Keratinocyte (primary cell): Measurements from ENCODE around the gene DNPH1. TPM values are rescaled to one million over a fixed set of nuclear protein-coding genes. Genes with fewer than 3 reads are reported as not detected.

Source experiments
- DNase-seq: peaks from one replicate; pipeline ENCODE4 v3.0.0-alpha.2; 2011; ENCODE audit warnings: low read depth, missing footprints, low spot score
- FAIRE-seq: peaks from 2 replicates; lab custom pipeline; 2011; peaks lifted over from hg19 to GRCh38; lab: Jason Lieb, UNC
- H2AFZ ChIP-seq: 2 replicates; pipeline ENCODE4 v1.6.0; 2012; ENCODE audit warnings: low read length, control low read depth, inconsistent platforms; ENCODE audit not compliant: control insufficient read depth
- H3K27ac ChIP-seq: 2 replicates; pipeline ENCODE4 v1.5.1; 2011; ENCODE audit warnings: low read length; ENCODE audit not compliant: control insufficient read depth, insufficient read depth
- H3K27me3 ChIP-seq: 3 replicates; pipeline ENCODE4 v1.6.0; 2011; ENCODE audit warnings: low read length; ENCODE audit not compliant: control insufficient read depth, insufficient read depth; ENCODE audit errors: extremely low read depth
- H3K36me3 ChIP-seq, 2 experiments: 2 replicates in 1 of 2; 3 replicates in 1 of 2; pipeline ENCODE4 v1.5.1; 2011; ENCODE audit warnings: low read length in 2 of 2, mild to moderate bottlenecking in 1 of 2; ENCODE audit not compliant: control insufficient read depth in 2 of 2, insufficient read depth in 2 of 2; ENCODE audit errors: extremely low read depth in 1 of 2
- H3K4me1 ChIP-seq: 3 replicates; pipeline ENCODE4 v1.5.1; 2011; ENCODE audit warnings: low read length; ENCODE audit not compliant: control insufficient read depth, insufficient read depth; ENCODE audit errors: extremely low read depth
- H3K4me2 ChIP-seq: 3 replicates; pipeline ENCODE4 v1.6.0; 2011; ENCODE audit warnings: low read depth, low read length; ENCODE audit not compliant: control insufficient read depth, insufficient read depth; ENCODE audit errors: extremely low read depth
- H3K4me3 ChIP-seq, 3 experiments: fragments of 200-600 bp in 1 of 3; sonication (generic) in 1 of 3; 2 replicates in 2 of 3; 3 replicates in 1 of 3; pipeline ENCODE4 v1.5.1; 2011 to 2016; ENCODE audit warnings: low read length in 3 of 3, mild to moderate bottlenecking in 3 of 3, control low read depth in 2 of 3, inconsistent platforms in 1 of 3, low read depth in 1 of 3, mixed read lengths in 1 of 3, mixed run types in 1 of 3, moderate library complexity in 1 of 3; ENCODE audit not compliant: control insufficient read depth in 2 of 3, insufficient read depth in 2 of 3; ENCODE audit errors: extremely low read depth in 1 of 3
- H3K79me2 ChIP-seq: 2 replicates; pipeline ENCODE4 v1.6.0; 2012; ENCODE audit warnings: low read length; ENCODE audit not compliant: control insufficient read depth, insufficient read depth
- H3K9ac ChIP-seq: 3 replicates; pipeline ENCODE4 v1.6.0; 2011; ENCODE audit warnings: low read length; ENCODE audit not compliant: control insufficient read depth, insufficient read depth; ENCODE audit errors: extremely low read depth
- H3K9me1 ChIP-seq: 3 replicates; pipeline ENCODE4 v1.6.0; 2011; ENCODE audit warnings: low read length; ENCODE audit not compliant: control insufficient read depth, insufficient read depth; ENCODE audit errors: extremely low read depth
- H3K9me3 ChIP-seq: 2 replicates; pipeline ENCODE4 v1.5.1; 2012; ENCODE audit warnings: low read depth, low read length; ENCODE audit not compliant: control insufficient read depth
- H4K20me1 ChIP-seq: 3 replicates; pipeline ENCODE4 v1.6.0; 2011; ENCODE audit warnings: low read length; ENCODE audit not compliant: control insufficient read depth, insufficient read depth; ENCODE audit errors: extremely low read depth
- EZH2 ChIP-seq: IDR thresholded peaks from one replicate; pipeline ENCODE4 v1.6.1; 2012; ENCODE audit warnings: inconsistent platforms, mild to moderate bottlenecking, low read length, moderate library complexity
- dilution Hi-C: fragments of 300-500 bp; cut with MboI; formaldehyde crosslinking; loops from one replicate; pipeline ENCODE4 v1.7.0; 2020; ENCODE audit warnings: low sequenced_read_pairs; ENCODE audit not compliant: extremely low pct_ligation_motif_present
- polyA plus RNA-seq, 5 experiments: library from polyadenylated mRNA; depleted of rRNA in 3 of 5; stranded (reverse) in 3 of 5; stranded (forward) in 1 of 5; unstranded in 1 of 5; fragments of >200 nt; gene quantifications; 1 replicate in 1 of 5; 2 replicates in 3 of 5; 3 replicates in 1 of 5; pipeline versions ENCODE4 v1.2.1 to v1.2.3, GENCODE V29; 2011 to 2012; ENCODE audit warnings: missing spikeins in 2 of 5, low read depth in 1 of 5, low replicate concordance in 1 of 5
- TF ChIP-seq, protein P1 (sequence below), 3 experiments: IDR thresholded peaks in 1 of 3; conservative IDR thresholded peaks in 1 of 3; optimal IDR thresholded peaks in 1 of 3; 2 replicates in 2 of 3; 3 replicates in 1 of 3; pipeline versions ENCODE3 to v1.5.1; 2011; ENCODE audit warnings: low read length in 3 of 3, mild to moderate bottlenecking in 3 of 3, moderate library complexity in 2 of 3, control low read depth in 1 of 3, inconsistent platforms in 1 of 3; ENCODE audit not compliant: insufficient read depth in 2 of 3; ENCODE audit errors: extremely low read depth in 1 of 3

DNPH1 gene
- polyA plus RNA-seq, 1 donor (not counting 4 experiments of a cell fraction or from before 2014, with no cell fraction given), result 73.9 TPM

DNA sequence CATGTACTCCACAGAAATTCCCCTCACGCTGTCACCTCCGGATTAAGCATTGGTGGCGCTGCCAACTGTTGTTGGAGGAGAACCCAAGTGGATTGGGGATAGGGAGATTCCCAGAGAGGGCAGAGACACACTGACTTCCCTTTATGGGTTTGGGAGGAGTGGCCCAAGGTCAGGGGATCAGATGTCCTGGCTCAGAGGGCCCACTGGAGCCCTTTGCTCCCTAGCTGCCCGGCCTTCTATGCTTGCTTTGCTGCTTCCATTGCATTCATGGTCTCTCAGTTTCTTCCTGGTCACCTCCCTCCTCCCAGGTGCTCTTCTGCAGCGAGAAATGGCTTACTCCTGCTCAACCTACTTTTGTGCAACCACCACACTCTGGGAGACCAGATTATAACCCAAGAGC is 32.9 kb downstream of the DNPH1 start:
- no peak overlapping the region for H3K9ac ChIP-seq
- no peak overlapping the region for H3K4me2 ChIP-seq
- H3K9me3 ChIP-seq, result no peaks in the 10 kb centered on the region
- H3K79me2 ChIP-seq, result no peaks in the 10 kb centered on the region
- peaks cover 30 to 32% of the 10 kb centered on the region in 2 experiments for H3K36me3 ChIP-seq
- no peak overlapping the region for H2AFZ ChIP-seq
- no peak for TF ChIP-seq EZH2
- TF ChIP-seq, protein P1, sequence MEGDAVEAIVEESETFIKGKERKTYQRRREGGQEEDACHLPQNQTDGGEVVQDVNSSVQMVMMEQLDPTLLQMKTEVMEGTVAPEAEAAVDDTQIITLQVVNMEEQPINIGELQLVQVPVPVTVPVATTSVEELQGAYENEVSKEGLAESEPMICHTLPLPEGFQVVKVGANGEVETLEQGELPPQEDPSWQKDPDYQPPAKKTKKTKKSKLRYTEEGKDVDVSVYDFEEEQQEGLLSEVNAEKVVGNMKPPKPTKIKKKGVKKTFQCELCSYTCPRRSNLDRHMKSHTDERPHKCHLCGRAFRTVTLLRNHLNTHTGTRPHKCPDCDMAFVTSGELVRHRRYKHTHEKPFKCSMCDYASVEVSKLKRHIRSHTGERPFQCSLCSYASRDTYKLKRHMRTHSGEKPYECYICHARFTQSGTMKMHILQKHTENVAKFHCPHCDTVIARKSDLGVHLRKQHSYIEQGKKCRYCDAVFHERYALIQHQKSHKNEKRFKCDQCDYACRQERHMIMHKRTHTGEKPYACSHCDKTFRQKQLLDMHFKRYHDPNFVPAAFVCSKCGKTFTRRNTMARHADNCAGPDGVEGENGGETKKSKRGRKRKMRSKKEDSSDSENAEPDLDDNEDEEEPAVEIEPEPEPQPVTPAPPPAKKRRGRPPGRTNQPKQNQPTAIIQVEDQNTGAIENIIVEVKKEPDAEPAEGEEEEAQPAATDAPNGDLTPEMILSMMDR (optimal IDR thresholded peaks at IDR 0.05 in 1 of 3, IDR thresholded peaks at IDR 0.05 in 1 of 3, conservative IDR thresholded peaks at IDR 0.05 in 1 of 3; ENCODE audit: extremely low read depth in 1 of 3, insufficient read depth in 2 of 3, low read length in 3 of 3), result no peak
- no peaks in the 10 kb centered on the region for H3K27me3 ChIP-seq
- no peak overlapping the region for H3K27ac ChIP-seq
- no peak for DNase-seq
- H3K4me1 ChIP-seq, result peaks cover 7% of the 10 kb centered on the region
- no peak for FAIRE-seq
- no peaks in the 10 kb centered on the region for H4K20me1 ChIP-seq
- H3K4me3 ChIP-seq, result no peak overlapping the region
- peaks cover 3% of the 10 kb centered on the region for H3K9me1 ChIP-seq
- dilution Hi-C loops, result no loop called here

DNA sequence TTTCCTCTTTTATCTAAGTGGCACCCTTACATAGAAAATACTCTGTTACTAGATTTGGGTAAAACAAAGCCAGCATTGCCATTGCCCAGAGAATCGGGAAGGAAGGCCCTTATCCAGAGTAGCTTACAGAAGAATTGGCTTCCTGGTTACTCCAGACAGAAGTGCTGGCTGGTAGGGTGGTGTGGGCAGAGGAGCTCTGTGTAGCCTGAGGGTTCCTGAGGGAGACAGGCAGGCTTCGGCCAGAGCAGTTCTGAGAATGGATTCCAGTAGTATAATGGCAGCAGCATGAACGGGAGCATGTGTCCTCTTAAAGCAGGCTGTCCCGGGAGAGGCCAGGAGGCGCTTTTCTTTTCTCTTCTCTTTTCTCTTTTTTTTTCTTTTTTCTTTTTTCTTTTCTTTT is 35.4 kb downstream of the DNPH1 start:
- H3K27ac ChIP-seq, result no peak overlapping the region
- no peak overlapping the region for H2AFZ ChIP-seq
- peaks cover 18 to 22% of the 10 kb centered on the region in 2 experiments for H3K36me3 ChIP-seq
- peaks cover 9% of the 10 kb centered on the region for H3K79me2 ChIP-seq
- no peak overlapping the region for H3K4me2 ChIP-seq
- TF ChIP-seq, protein P1 (optimal IDR thresholded peaks at IDR 0.05 in 1 of 3, IDR thresholded peaks at IDR 0.05 in 1 of 3, conservative IDR thresholded peaks at IDR 0.05 in 1 of 3; ENCODE audit: extremely low read depth in 1 of 3, insufficient read depth in 2 of 3, low read length in 3 of 3), result no peak
- no peak for TF ChIP-seq EZH2
- H3K9me3 ChIP-seq, result no peaks in the 10 kb centered on the region
- H3K4me3 ChIP-seq, result no peak overlapping the region
- H4K20me1 ChIP-seq, result no peaks in the 10 kb centered on the region
- H3K9ac ChIP-seq, result no peak overlapping the region
- dilution Hi-C loops, result no loop called here
- no peaks in the 10 kb centered on the region for H3K4me1 ChIP-seq
- H3K9me1 ChIP-seq, result no peaks in the 10 kb centered on the region
- no peaks in the 10 kb centered on the region for H3K27me3 ChIP-seq
- no peak for FAIRE-seq
- no peak for DNase-seq
